ENCODE data around the gene RDM1. TPM values are rescaled to one million over a fixed set of nuclear protein-coding genes. Genes with fewer than 3 reads are reported as not detected.

RDM1 gene
- total and polyA plus RNA-seq, 4 donors: 0.10 to 0.26 TPM; not detected in 2

- ATAC-seq (ENCODE audit: insufficient read depth, low FRiP score) (no peak), DNase-seq (no peak)
- H3K27ac ChIP-seq (ENCODE audit: low read depth in 1 of 2, low read length in 1 of 2): no peak overlapping the region
- H3K9me3 ChIP-seq (ENCODE audit: control insufficient read depth in 4 of 4, insufficient read depth in 3 of 4, low read length in 3 of 4): no peaks in the 10 kb centered on the region
- TF ChIP-seq CTCF (IDR thresholded peaks at IDR 0.05; ENCODE audit: control extremely low read depth, extremely low read depth): no peak
- H3K9ac ChIP-seq (ENCODE audit: insufficient read depth in 1 of 2, low read length in 2 of 2): no peak overlapping the region
- WGBS, 2 donors: 91 to 96% methylated on average over 7 of the region's 7 CpGs
- H3K4me3 ChIP-seq: no peak overlapping the region
- no peaks in the 10 kb centered on the region for H3K4me1 ChIP-seq (ENCODE audit: control insufficient read depth in 5 of 5, insufficient read depth in 5 of 5, low read length in 5 of 5)
- no peaks in the 10 kb centered on the region for H3K36me3 ChIP-seq (ENCODE audit: control insufficient read depth in 4 of 4, insufficient read depth in 4 of 4, low read length in 4 of 4)
- peaks cover 0 to 5% (median 3%) of the 10 kb centered on the region in 3 donors for H3K27me3 ChIP-seq (ENCODE audit: control insufficient read depth in 3 of 3, insufficient read depth in 3 of 3, low read length in 2 of 3)
Measured at GRCh38 chr17:35965272-35965671, 34.7 kb upstream of the RDM1 start.

- Histone ChIP-seq H3K27me3 (ENCODE audit: control insufficient read depth in 3 of 3, insufficient read depth in 3 of 3, low read length in 2 of 3) (peaks cover 0 to 9% (median 3%) of the 10 kb centered on the region in 3 donors), H3K4me1 (ENCODE audit: control insufficient read depth in 5 of 5, insufficient read depth in 5 of 5, low read length in 5 of 5) (no peaks in the 10 kb centered on the region), H3K9me3 (ENCODE audit: control insufficient read depth in 4 of 4, insufficient read depth in 3 of 4, low read length in 3 of 4) (no peaks in the 10 kb centered on the region), H3K4me3 (no peak overlapping the region), H3K9ac (ENCODE audit: insufficient read depth in 1 of 2, low read length in 2 of 2) (no peak overlapping the region), H3K27ac (ENCODE audit: low read depth in 1 of 2, low read length in 1 of 2) (no peak overlapping the region), H3K36me3 (ENCODE audit: control insufficient read depth in 4 of 4, insufficient read depth in 4 of 4, low read length in 4 of 4) (no peaks in the 10 kb centered on the region)
- ATAC-seq (ENCODE audit: insufficient read depth, low FRiP score): no peak
- 81 to 95% methylated on average over 6 of the region's 6 CpGs for WGBS, 2 donors
- no peak for DNase-seq
- no peak for TF ChIP-seq CTCF (IDR thresholded peaks at IDR 0.05; ENCODE audit: control extremely low read depth, extremely low read depth)
Measured at GRCh38 chr17:35963663-35964062, 33.1 kb upstream of the RDM1 start.

GRCh38 chr17:35953720-35954119 is 23.1 kb upstream of the RDM1 start:
- Histone ChIP-seq H3K9me3 (ENCODE audit: control insufficient read depth in 4 of 4, insufficient read depth in 3 of 4, low read length in 3 of 4) (no peaks in the 10 kb centered on the region), H3K4me3 (no peak overlapping the region), H3K27ac (ENCODE audit: low read depth in 1 of 2, low read length in 1 of 2) (no peak overlapping the region), H3K36me3 (ENCODE audit: control insufficient read depth in 4 of 4, insufficient read depth in 4 of 4, low read length in 4 of 4) (no peaks in the 10 kb centered on the region), H3K9ac (ENCODE audit: insufficient read depth in 1 of 2, low read length in 2 of 2) (no peak overlapping the region), H3K4me1 (ENCODE audit: control insufficient read depth in 5 of 5, insufficient read depth in 5 of 5, low read length in 5 of 5) (no peaks in the 10 kb centered on the region), H3K27me3 (ENCODE audit: control insufficient read depth in 3 of 3, insufficient read depth in 3 of 3, low read length in 2 of 3) (peaks cover 0 to 2% (median 2%) of the 10 kb centered on the region in 3 donors)
- DNase-seq: no peak
- 62 to 67% methylated on average over 7 of the region's 7 CpGs for WGBS, 2 donors
- no peak for ATAC-seq (ENCODE audit: insufficient read depth, low FRiP score)
- TF ChIP-seq CTCF (IDR thresholded peaks at IDR 0.05; ENCODE audit: control extremely low read depth, extremely low read depth): no peak

- Histone ChIP-seq H3K27ac (ENCODE audit: low read depth in 1 of 2, low read length in 1 of 2) (no peak overlapping the region), H3K9me3 (ENCODE audit: control insufficient read depth in 4 of 4, insufficient read depth in 3 of 4, low read length in 3 of 4) (no peaks in the 10 kb centered on the region), H3K36me3 (ENCODE audit: control insufficient read depth in 4 of 4, insufficient read depth in 4 of 4, low read length in 4 of 4) (no peaks in the 10 kb centered on the region), H3K27me3 (ENCODE audit: control insufficient read depth in 3 of 3, insufficient read depth in 3 of 3, low read length in 2 of 3) (no peaks in the 10 kb centered on the region), H3K4me1 (ENCODE audit: control insufficient read depth in 5 of 5, insufficient read depth in 5 of 5, low read length in 5 of 5) (no peaks in the 10 kb centered on the region), H3K9ac (ENCODE audit: insufficient read depth in 1 of 2, low read length in 2 of 2) (no peak overlapping the region), H3K4me3 (no peak overlapping the region)
- no peak for TF ChIP-seq CTCF (IDR thresholded peaks at IDR 0.05; ENCODE audit: control extremely low read depth, extremely low read depth)
- WGBS, 2 donors: 78 to 84% methylated on average over 3 of the region's 3 CpGs
- DNase-seq (no peak), ATAC-seq (ENCODE audit: insufficient read depth, low FRiP score) (no peak)
Measured at GRCh38 chr17:35949401-35949800, 18.8 kb upstream of the RDM1 start.

All from lung (tissue), 12 donors.